ENCODE data around the gene RARB.

Gene RARB

GRCh38 chr3:25588441-25589103 is 160.5 kb downstream of the RARB start:
- TF ChIP-seq CTCF (conservative IDR thresholded peaks at IDR 0.05; ENCODE audit: low read depth, low read length) = no peak
- no peak overlapping the region for H3K4me3 ChIP-seq (ENCODE audit: low read length)
- no peak for DNase-seq (ENCODE audit: low read depth)

GRCh38 chr3:25589104-25589782 is 161.2 kb downstream of the RARB start:
- TF ChIP-seq CTCF (conservative IDR thresholded peaks at IDR 0.05; ENCODE audit: low read depth, low read length) = no peak
- H3K4me3 ChIP-seq (ENCODE audit: low read length) = no peak overlapping the region
- no peak for DNase-seq (ENCODE audit: low read depth)

- no peak overlapping the region for H3K4me3 ChIP-seq (ENCODE audit: low read length)
- no peak for DNase-seq (ENCODE audit: low read depth)
Measured at GRCh38 chr3:25589783-25590258, 161.8 kb downstream of the RARB start.

GRCh38 chr3:25592510-25592968 is 164.5 kb downstream of the RARB start:
- TF ChIP-seq CTCF (conservative IDR thresholded peaks at IDR 0.05; ENCODE audit: low read depth, low read length) = peak; percentile 65
- peak; percentile 58 for DNase-seq (ENCODE audit: low read depth)
- no peak overlapping the region for H3K4me3 ChIP-seq (ENCODE audit: low read length)

More at GRCh38 chr3:25589783-25590258, 161.8 kb downstream of the RARB start:
- no peak for TF ChIP-seq CTCF (conservative IDR thresholded peaks at IDR 0.05; ENCODE audit: low read depth, low read length)

- H3K4me3 ChIP-seq (ENCODE audit: low read length) = no peak overlapping the region
- no peak for DNase-seq (ENCODE audit: low read depth)
- no peak for TF ChIP-seq CTCF (conservative IDR thresholded peaks at IDR 0.05; ENCODE audit: low read depth, low read length)
Measured at GRCh38 chr3:25593001-25593400, 164.9 kb downstream of the RARB start.

GRCh38 chr3:25594007-25594502 is 166.0 kb downstream of the RARB start:
- peak; percentile 58 for DNase-seq (ENCODE audit: low read depth)
- no peak overlapping the region for H3K4me3 ChIP-seq (ENCODE audit: low read length)
- TF ChIP-seq CTCF (conservative IDR thresholded peaks at IDR 0.05; ENCODE audit: low read depth, low read length) = peak; percentile 75
